GM13976 (cell line): ENCODE results near the gene PCDH1.

ENCODE experiments used
- DNase-seq: peaks from one replicate; pipeline ENCODE4 v3.0.0; 2012; ENCODE audit warnings: low spot score
- in situ Hi-C: fragments of 300-500 bp; cut with MboI; formaldehyde crosslinking; loops from one replicate; pipeline ENCODE4 v1.12.0; 2022; ENCODE audit warnings: low sequenced_read_pairs, mixed read lengths, inconsistent platforms; ENCODE audit not compliant: unreplicated experiment
- TF ChIP-seq, protein P1 (sequence below): IDR thresholded peaks from 2 replicates; pipeline ENCODE4 v1.5.1; 2012; ENCODE audit warnings: borderline replicate concordance, mild to moderate bottlenecking; ENCODE audit not compliant: insufficient read depth; ENCODE audit errors: extremely low read depth, missing control alignments, control extremely low read depth

The PCDH1 gene

DNA sequence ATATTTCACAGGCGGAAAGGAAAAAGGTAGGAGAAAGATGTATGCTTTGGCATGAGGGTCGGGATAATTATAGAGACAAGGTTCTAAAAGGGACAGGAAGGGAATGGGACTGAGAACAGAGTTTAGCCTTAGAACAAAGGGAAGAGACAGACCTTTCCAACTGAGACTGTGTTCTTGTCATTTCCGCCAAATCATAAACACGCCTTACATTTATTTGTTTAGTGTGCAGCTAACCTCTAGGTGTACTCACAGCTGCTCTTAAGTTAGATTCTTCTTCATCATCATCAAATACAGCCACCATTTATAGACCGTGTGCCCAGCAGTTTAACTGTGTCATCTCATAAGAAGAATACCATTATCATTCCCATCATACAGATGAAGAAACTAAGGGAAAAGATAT is 39.5 kb upstream of the PCDH1 start:
- in situ Hi-C loops = no loop called here
- DNase-seq = no peak
- TF ChIP-seq, protein P1, sequence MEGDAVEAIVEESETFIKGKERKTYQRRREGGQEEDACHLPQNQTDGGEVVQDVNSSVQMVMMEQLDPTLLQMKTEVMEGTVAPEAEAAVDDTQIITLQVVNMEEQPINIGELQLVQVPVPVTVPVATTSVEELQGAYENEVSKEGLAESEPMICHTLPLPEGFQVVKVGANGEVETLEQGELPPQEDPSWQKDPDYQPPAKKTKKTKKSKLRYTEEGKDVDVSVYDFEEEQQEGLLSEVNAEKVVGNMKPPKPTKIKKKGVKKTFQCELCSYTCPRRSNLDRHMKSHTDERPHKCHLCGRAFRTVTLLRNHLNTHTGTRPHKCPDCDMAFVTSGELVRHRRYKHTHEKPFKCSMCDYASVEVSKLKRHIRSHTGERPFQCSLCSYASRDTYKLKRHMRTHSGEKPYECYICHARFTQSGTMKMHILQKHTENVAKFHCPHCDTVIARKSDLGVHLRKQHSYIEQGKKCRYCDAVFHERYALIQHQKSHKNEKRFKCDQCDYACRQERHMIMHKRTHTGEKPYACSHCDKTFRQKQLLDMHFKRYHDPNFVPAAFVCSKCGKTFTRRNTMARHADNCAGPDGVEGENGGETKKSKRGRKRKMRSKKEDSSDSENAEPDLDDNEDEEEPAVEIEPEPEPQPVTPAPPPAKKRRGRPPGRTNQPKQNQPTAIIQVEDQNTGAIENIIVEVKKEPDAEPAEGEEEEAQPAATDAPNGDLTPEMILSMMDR = no peak

DNA sequence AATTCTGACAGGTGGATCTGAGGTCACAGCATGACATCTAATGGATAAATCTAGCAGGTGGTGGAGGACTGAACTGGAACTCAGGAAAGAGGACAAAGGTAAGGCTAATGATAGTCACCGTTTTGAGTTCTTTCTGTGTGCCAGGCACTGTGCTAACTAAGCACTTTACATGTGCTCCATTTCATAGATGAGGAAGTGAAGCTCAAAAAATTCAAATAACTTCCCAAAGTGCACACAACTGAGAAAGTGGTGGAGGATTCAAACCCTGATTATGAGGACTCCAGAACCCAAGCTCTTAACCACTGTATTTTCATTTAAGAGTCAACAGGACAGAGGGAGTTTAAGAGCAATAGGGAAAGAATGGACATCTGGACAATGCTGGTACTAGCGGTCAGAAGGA is 38.3 kb upstream of the PCDH1 start:
- TF ChIP-seq, protein P1 = no peak
- in situ Hi-C loops = no loop called here
- DNase-seq = no peak

DNA sequence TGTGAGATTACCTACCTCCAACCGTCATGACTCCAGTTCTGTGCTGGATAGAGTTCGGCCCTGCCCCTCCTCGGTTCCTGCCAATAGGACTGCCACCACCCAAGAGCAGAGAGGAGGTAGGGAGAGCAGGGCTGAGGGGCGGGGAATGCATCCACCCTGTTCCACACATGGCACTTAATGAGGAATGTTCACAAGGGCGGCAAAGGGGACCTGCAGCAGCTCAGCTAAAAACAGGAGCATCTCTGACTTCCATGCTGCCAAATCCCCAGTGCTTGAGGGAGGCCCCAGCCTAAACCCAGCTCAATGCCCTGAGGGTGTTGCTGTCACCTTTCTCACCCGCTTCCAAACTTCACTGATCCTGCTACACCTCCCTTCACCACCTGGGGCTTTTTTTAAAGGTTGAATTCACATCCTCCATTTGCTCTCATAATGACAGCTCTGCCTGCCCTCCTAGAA is 37.7 kb upstream of the PCDH1 start:
- DNase-seq = no peak
- in situ Hi-C loops = no loop called here
- TF ChIP-seq, protein P1 = no peak

DNA sequence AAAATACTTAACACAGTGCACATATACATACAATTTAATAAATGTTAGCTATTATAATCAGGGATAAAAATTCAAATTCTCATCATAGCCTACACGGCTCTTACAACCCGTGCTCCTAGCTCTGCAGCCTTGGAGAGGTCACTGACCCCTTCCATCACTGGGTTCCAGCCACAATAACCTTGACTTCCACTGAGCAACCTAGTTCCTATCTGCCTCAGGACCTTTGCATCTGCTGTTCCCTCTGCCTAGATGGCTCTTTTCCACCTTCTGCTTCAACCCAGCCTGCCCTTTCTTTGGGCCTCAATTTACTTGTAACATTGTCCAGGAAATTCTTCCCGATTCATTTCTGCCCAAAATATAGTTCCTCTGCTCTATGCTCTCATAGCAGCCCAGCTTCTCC is 36.6 kb upstream of the PCDH1 start:
- no peak for DNase-seq
- TF ChIP-seq, protein P1 = no peak
- in situ Hi-C loops = no loop called here

DNA sequence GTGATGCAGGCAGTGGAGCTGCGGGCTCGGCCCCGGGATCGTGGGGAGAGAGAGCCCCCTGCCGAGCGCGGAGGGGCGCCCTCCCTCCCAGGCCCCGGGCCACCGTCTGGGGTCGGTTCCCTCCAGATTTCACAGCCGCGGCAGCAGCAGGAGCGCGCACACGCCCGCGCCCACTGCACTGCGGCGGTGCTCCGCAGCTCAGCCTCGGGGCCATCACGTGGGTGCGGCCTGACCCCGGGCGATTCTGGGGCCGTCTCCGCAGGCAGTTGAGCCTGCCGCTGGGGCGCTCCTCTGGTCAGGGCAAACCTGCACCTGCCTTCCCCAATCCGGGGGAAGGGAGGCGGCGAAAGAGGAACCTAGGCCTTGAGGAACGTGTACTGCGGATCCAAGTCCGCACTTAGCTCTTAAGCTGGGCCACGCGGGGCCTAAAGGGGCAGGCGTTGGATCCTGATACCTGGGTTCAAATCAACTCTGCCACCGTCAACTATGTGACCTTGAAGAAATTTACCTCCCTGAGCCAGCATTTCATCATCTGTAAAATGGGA is 36.1 kb upstream of the PCDH1 start:
- peak; percentile 67 for DNase-seq
- TF ChIP-seq, protein P1 = peak; percentile 6
- in situ Hi-C loops = no loop called here

DNA sequence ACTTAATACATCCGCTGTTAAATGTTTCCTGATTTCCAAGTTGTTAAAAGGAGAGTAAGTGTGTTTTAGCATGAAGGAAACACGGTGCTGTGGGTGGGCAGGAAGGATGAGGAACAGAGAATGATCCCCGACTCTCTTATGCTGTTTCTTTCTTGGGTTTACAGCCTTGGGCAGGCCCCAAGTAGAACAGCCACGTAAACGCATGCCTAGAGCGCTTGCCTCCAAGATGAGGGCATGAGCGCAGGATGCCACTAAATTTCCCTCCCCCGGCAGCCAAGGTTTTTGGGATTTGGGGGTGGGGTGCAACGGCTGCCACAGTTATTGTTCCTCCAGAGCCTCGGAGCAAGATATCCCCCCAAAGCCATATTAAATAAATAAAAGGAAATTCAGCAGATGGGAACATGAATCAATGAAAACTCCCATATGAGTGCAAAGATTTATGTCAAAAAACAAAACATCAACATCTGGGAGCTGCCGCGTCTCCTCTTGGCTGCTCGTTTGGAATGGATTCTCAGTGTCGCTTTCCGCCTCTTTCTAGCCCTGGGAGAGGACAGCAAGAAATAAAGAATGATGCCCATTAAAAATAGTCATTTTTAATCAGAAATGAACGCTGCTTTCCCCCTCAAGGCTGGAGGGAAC is 35.5 kb upstream of the PCDH1 start:
- TF ChIP-seq, protein P1 = no peak
- in situ Hi-C loops = no loop called here
- no peak for DNase-seq
